Thyroid gland (tissue), 4 donors: ENCODE results near the gene SLC25A26. TPM values are rescaled to one million over a fixed set of nuclear protein-coding genes. Genes with fewer than 3 reads are reported as not detected.

Experiments used
- DNase-seq, 2 donors: peaks; one replicate each; pipeline ENCODE4 v3.0.0-alpha.2; 2019
- H3K27ac ChIP-seq, 3 donors: fragments of 200-600 bp; sonication (generic); 1 replicate in 2 of 3; 2 replicates in 1 of 3; pipeline ENCODE4 v1.5.1; 2016 to 2019; ENCODE audit warnings: mild to moderate bottlenecking in 1 of 3, moderate library complexity in 1 of 3
- H3K27me3 ChIP-seq: fragments of 200-600 bp; sonication (generic); one replicate; pipeline ENCODE4 v1.5.1; 2019
- H3K36me3 ChIP-seq, 2 donors: fragments of 200-600 bp; sonication (generic); one replicate each; pipeline ENCODE4 v1.5.1; 2016 to 2019
- H3K4me1 ChIP-seq, 2 donors: fragments of 200-600 bp; sonication (generic); one replicate each; pipeline ENCODE4 v1.5.1; 2017 to 2019
- H3K4me3 ChIP-seq, 3 donors: fragments of 200-600 bp; sonication (generic); replicated peaks in 1 of 3; 1 replicate in 2 of 3; 2 replicates in 1 of 3; pipeline ENCODE4 v1.5.1; 2016; ENCODE audit warnings: mild to moderate bottlenecking in 1 of 3
- H3K9me3 ChIP-seq: fragments of 200-600 bp; sonication (generic); one replicate; pipeline ENCODE4 v1.5.1; 2017
- POLR2A ChIP-seq, 2 donors: fragments of 450-650 bp; IDR thresholded peaks; one replicate each; pipeline ENCODE4 v1.6.1; 2017; ENCODE audit warnings: antibody characterized with exemption in 2 of 2, mild to moderate bottlenecking in 2 of 2, moderate library complexity in 1 of 2
- WGBS, 2 donors: methylation state at CpG; one replicate each; pipeline ENCODE4 v1.1.5; 2017; 5-methylcytosine and 5-hydroxymethylcytosine counted together
- intact Hi-C: fragments of 100-400 bp; cut with DNase I; formaldehyde crosslinking; loops from one replicate; pipeline ENCODE4 v1.15.1; 2023
- total RNA-seq, 4 donors: library from RNA; depleted of rRNA; stranded (reverse); fragments of >200 nt; gene quantifications; one replicate each; pipeline ENCODE4 v1.2.3, GENCODE V29; 2016
- TF ChIP-seq, protein P1 (sequence below), 6 experiments: fragments of 200-600 bp in 3 of 6; fragments of 450-650 bp in 3 of 6; sonication (generic) in 3 of 6; IDR thresholded peaks; one replicate each; pipeline ENCODE4 v1.5.1; 2016 to 2019; ENCODE audit warnings: antibody characterized with exemption in 6 of 6, mild to moderate bottlenecking in 2 of 6, inconsistent platforms in 1 of 6, moderate library complexity in 1 of 6

SLC25A26 gene
- total RNA-seq, 4 donors from 2014 or later = 30.9 to 34.7 (median 32.4) TPM

DNA sequence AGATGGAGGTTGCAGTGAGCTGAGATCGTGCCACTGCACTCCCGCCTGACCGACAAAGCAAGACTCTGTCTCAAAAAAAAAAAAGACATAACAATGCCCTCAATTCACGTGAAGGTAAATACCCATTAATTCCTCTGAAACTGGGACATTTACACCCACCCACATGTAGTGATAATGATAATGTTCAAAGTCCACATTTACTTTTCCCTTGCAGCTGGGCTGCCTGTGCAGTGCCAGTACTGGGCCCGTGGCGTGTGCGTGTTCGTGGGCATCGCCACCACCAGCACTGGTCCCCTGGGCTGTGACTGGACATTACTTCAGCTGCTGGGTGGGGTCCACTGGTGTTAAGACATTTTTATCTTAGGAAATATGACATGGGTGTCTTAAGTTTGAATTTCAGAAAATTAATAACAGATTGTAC lies 123.6 kb downstream of the SLC25A26 start:
- no peaks in the 10 kb centered on the region for H3K27me3 ChIP-seq
- no peak for DNase-seq
- H3K36me3 ChIP-seq = no peaks in the 10 kb centered on the region
- H3K9me3 ChIP-seq = no peaks in the 10 kb centered on the region
- WGBS, 2 donors = 95 to 96% methylated on average over 9 of the region's 9 CpGs
- TF ChIP-seq POLR2A (IDR thresholded peaks at IDR 0.05) = no peak
- TF ChIP-seq, protein P1, sequence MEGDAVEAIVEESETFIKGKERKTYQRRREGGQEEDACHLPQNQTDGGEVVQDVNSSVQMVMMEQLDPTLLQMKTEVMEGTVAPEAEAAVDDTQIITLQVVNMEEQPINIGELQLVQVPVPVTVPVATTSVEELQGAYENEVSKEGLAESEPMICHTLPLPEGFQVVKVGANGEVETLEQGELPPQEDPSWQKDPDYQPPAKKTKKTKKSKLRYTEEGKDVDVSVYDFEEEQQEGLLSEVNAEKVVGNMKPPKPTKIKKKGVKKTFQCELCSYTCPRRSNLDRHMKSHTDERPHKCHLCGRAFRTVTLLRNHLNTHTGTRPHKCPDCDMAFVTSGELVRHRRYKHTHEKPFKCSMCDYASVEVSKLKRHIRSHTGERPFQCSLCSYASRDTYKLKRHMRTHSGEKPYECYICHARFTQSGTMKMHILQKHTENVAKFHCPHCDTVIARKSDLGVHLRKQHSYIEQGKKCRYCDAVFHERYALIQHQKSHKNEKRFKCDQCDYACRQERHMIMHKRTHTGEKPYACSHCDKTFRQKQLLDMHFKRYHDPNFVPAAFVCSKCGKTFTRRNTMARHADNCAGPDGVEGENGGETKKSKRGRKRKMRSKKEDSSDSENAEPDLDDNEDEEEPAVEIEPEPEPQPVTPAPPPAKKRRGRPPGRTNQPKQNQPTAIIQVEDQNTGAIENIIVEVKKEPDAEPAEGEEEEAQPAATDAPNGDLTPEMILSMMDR (IDR thresholded peaks at IDR 0.05) = no peak
- intact Hi-C loops = no loop called here
- H3K4me3 ChIP-seq = no peak overlapping the region
- no peaks in the 10 kb centered on the region for H3K4me1 ChIP-seq
- no peak overlapping the region for H3K27ac ChIP-seq

- no peak for DNase-seq
- H3K27me3 ChIP-seq = no peaks in the 10 kb centered on the region
- no peaks in the 10 kb centered on the region for H3K4me1 ChIP-seq
- no peak overlapping the region for H3K4me3 ChIP-seq
- intact Hi-C loops = no loop called here
- TF ChIP-seq, protein P1 (IDR thresholded peaks at IDR 0.05) = no peak
- no peak for TF ChIP-seq POLR2A (IDR thresholded peaks at IDR 0.05)
- H3K27ac ChIP-seq = no peak overlapping the region
- 81 to 84% methylated on average over 8 of the region's 8 CpGs for WGBS, 2 donors
- H3K36me3 ChIP-seq = no peaks in the 10 kb centered on the region
- no peaks in the 10 kb centered on the region for H3K9me3 ChIP-seq
Observed at GRCh38 chr3:66344848-66345578, 124.2 kb downstream of the SLC25A26 start.

DNA sequence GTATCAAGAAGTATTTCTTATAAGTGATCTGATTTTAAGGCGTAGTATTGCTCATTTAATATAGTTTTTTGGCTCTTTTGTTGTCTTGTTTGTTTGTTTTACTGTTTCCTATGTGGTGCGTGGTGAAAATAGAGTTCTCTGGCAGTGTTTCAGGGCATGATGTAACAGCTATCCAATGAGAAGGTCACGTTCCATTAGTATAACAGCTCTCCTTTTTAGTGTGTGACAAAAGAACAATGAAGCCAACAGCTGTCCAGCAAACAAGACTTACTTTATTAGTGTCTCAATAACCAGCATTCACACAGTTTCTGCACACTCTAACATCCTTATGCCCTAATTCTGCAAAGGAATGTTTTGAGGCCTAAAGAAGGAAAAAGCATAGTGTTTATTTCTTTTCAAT lies 127.9 kb downstream of the SLC25A26 start:
- H3K27ac ChIP-seq = no peak overlapping the region
- no peaks in the 10 kb centered on the region for H3K4me1 ChIP-seq
- DNase-seq = no peak
- H3K4me3 ChIP-seq = no peak overlapping the region
- intact Hi-C loops = no loop called here
- 78 to 80% methylated on average over 3 of the region's 3 CpGs for WGBS, 2 donors
- no peaks in the 10 kb centered on the region for H3K9me3 ChIP-seq
- H3K27me3 ChIP-seq = no peaks in the 10 kb centered on the region
- TF ChIP-seq, protein P1 (IDR thresholded peaks at IDR 0.05) = no peak
- TF ChIP-seq POLR2A (IDR thresholded peaks at IDR 0.05) = no peak
- no peaks in the 10 kb centered on the region for H3K36me3 ChIP-seq

DNA sequence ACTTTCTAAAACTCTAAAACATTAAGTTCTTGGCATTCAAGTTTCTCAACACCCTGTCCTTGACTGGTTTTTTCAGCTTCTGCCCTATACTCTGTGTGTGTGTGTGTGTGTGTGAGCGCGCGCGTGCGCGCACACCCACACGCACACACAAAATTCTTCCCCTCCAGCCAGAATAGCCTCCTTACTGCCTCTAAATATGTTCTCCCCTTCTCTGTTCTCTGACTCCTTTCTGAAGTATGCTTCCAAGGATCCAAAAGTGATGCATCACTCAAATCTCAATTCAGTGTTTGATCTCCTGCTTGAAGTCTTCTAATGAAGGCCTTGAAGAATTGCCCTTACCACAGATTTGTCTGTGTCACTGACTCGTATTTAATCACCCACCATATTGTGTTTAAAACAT lies 129.8 kb downstream of the SLC25A26 start:
- intact Hi-C loops = no loop called here
- H3K9me3 ChIP-seq = no peaks in the 10 kb centered on the region
- no peak overlapping the region for H3K27ac ChIP-seq
- no peaks in the 10 kb centered on the region for H3K36me3 ChIP-seq
- TF ChIP-seq POLR2A (IDR thresholded peaks at IDR 0.05) = no peak
- TF ChIP-seq, protein P1 (IDR thresholded peaks at IDR 0.05) = no peak
- 97 to 99% methylated on average over 8 of the region's 8 CpGs for WGBS, 2 donors
- no peak for DNase-seq
- H3K4me3 ChIP-seq = no peak overlapping the region
- no peaks in the 10 kb centered on the region for H3K4me1 ChIP-seq
- H3K27me3 ChIP-seq = no peaks in the 10 kb centered on the region

GRCh38 chr3:66353039-66353438 lies 132.2 kb downstream of the SLC25A26 start:
- Histone ChIP-seq H3K27ac (no peak overlapping the region), H3K4me1 (no peaks in the 10 kb centered on the region), H3K27me3 (no peaks in the 10 kb centered on the region), H3K9me3 (no peaks in the 10 kb centered on the region), H3K4me3 (no peak overlapping the region), H3K36me3 (no peaks in the 10 kb centered on the region)
- WGBS, 2 donors = 98 to 99% methylated on average over 3 of the region's 3 CpGs
- intact Hi-C loops = no loop called here
- no peak for DNase-seq
- TF ChIP-seq, protein P1 (IDR thresholded peaks at IDR 0.05) = no peak
- TF ChIP-seq POLR2A (IDR thresholded peaks at IDR 0.05) = no peak
